C4-2B (cell line): Measurements from ENCODE around the gene FDX1.

Experiments
- CTCF ChIP-seq: fragments of 450-650 bp; conservative IDR thresholded peaks from 2 replicates; pipeline ENCODE4 v1.5.1; 2017; ENCODE audit warnings: mild to moderate bottlenecking
- ZFX ChIP-seq: fragments of 450-650 bp; IDR thresholded peaks from 2 replicates; pipeline ENCODE4 v1.6.1; 2017

GRCh38 chr11:110472858-110473257, 43.1 kb downstream of the FDX1 start:
- no peak for TF ChIP-seq CTCF
- no peak for TF ChIP-seq ZFX
